ENCODE data around the gene EXOC6B.

EXOC6B gene

GRCh38 chr2:72263043-72263775 is 562.6 kb downstream of the EXOC6B start:
- no peak for DNase-seq

DNA sequence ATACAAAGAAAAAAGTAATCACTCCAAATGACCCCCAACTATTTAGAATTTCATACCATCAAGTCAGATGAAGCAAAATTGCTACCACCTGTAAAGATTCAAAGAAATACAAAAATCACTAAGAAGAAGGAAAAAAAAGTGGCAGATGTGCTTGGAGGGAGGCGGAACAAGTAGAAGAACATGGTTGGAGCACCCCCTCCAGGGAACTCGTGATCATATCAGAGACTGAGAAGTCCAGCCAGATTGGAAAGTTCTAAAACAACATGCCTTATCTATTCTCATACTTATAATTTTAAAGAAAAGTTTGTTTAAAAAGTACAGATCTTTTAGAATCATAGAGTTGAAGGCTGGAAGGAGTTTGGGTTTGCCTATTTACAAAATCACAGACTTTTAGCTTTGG is 564.8 kb downstream of the EXOC6B start:
- no peak for DNase-seq

DNA sequence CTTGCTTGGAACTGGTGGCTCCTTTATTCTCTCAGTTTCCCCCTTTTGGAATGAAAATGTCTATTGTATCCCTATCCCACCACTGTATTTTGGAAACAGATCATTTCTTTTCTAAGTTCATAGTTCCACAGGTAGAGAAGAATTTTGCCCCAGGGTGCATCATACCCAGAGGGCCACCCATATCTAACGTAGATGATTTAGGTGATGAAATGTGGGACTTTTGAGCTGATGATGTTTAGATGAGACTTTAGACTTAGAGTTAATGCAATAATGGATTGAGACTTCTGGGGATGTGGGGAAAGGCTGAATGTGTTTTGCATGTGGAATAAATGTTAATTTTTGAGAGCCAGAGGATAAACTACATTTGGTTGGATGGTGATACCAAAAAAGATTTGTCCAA is 570.3 kb downstream of the EXOC6B start:
- DNase-seq, result no peak

DNA sequence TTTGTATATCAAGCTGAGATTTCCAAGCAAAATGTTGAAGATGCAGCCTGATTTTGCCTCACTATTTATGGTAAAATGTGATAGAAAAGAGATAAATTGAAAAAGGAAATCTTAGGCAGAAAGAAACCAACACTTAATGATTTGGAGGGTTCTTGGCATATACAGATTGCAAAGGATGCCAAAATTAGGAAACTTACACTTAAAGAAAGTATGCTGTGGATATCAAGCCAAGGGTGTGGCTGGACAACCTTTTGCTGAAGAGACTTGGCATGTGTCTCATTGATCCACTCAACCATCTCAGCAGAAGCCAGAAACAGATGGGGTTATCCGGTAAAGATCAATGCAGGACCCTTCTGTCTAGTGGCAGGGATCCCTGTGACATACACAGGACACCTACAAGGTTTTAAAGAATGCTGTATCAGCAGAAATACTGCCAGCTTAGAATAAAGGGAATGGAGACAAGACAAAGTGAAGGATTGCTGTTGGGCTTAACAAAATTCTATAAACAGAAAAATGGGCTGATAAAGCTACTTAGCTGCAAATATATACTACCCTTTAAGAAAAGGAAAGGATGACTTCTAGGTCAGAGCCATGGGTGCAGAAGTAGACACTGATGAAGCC is 570.9 kb downstream of the EXOC6B start:
- DNase-seq, result no peak

- no peak for DNase-seq
Observed at GRCh38 chr2:72238311-72238710, 587.5 kb downstream of the EXOC6B start.

DNA sequence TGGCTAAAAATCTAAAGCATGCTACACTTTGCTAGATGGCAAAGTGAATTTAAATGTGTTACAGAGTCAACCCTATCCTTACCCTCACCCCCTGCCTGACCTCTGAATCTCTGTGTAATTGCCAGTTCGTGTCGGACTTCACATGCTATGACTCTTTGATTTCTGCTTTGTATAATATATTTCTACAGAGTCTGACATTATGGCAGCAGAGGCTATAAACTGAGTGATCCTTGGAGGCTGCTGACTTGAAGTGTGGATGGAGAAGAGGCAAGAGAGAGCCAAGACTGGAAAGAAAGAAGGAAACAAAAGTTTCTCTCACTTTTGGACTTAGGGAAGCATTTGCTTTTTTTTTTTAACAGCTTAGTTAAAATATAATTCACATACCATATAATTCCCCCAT is 588.3 kb downstream of the EXOC6B start:
- no peak for DNase-seq

GRCh38 chr2:72236445-72237067 is 589.3 kb downstream of the EXOC6B start:
- no peak for DNase-seq

DNA sequence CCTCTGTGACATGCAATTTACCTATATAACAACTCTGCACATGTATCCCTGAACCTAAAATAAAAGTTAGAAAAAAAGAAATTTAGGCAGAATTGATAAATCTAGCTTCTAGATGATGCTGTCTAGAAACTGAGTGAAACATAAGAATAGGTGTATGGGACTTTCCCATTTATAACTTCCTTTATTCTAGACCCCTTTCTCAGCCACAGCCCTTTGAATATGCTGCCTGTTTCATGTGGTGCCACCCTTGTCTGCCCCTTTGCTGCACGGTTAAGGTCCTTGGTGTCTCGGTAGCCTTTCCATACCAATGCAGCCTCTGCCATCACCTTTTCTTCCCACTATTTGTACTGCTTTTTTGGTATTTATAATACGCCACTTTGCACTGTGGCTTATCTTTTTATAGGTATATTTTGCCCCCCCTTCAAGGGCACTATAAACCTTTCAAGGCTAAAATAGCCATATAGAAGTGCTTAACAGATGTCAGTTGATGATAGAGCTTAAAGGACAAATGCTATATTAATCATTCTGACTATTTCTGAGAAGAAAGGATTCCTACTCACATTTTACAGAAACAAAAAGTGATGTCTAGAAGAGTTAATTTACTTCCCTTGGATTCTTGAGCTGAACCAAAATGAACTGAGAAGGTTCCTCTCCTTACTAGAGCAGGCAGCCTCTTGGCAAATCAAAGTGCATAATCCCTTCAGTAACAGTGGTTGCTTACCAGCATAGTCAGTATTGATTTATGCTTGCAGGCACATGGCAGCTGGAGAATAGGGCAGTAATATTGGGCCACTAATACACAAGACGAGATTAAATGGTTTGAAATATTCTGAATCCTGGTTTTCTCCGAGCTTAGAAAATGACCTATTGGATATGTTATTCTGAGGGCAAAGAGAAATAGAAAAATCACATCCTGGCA is 590.1 kb downstream of the EXOC6B start:
- DNase-seq, result no peak

- DNase-seq, result no peak
Observed at GRCh38 chr2:72233211-72233610, 592.6 kb downstream of the EXOC6B start.

GRCh38 chr2:72222829-72223564 is 602.8 kb downstream of the EXOC6B start:
- no peak for DNase-seq

DNA sequence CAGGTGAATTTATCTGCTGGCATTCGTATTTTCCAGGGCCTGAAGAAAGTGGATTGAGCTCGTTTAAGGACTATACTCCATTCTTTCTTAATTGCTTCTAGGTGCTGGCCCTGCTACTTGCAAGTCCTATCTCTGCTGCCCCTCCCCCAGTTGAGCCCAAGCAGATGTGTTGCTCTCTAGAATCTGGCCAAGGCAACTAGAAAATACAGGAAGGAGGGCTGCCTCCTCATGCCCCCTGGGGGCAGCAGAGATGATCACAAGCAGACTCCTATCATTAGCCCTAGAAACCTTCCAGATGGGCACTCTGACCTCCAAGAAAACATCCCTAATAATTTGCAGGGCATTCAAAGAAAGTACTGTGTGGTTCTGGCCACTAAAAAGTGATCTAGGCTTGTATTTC is 605.7 kb downstream of the EXOC6B start:
- no peak for DNase-seq

DNA sequence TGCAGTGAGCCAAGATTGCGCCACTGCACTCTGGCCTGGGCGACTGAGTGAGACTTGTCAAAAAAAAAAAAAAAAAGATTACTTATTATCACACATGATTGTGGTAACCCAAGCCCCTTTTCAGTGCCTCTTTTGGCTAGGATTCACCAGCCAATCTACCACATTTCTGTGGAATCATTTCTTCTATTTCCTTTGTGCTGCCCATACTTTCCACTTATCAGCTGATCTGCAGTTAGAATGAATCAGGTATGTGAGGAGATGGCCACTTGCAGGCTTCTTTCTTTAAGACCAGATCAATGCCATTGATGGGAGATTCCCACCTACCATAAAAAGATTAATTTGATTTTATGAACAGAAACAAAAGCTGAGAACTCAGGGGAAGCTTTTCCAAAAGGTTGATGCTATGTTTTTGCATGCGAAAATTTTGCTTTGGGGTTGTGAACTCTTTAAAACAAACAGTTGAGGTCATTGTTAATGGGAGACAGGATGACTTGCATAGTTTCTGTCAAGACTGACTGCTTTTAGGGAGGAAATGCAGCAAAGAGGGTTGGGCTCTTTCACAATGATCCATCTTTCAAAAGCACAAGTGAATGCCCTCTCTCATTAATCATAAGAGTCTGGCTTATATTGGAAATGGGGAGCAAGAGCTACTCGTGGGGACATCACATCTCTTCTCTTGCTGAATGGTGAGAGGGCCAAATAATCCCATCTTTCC is 611.2 kb downstream of the EXOC6B start:
- no peak for DNase-seq

GRCh38 chr2:72212486-72212855 is 613.4 kb downstream of the EXOC6B start:
- no peak for DNase-seq

DNA sequence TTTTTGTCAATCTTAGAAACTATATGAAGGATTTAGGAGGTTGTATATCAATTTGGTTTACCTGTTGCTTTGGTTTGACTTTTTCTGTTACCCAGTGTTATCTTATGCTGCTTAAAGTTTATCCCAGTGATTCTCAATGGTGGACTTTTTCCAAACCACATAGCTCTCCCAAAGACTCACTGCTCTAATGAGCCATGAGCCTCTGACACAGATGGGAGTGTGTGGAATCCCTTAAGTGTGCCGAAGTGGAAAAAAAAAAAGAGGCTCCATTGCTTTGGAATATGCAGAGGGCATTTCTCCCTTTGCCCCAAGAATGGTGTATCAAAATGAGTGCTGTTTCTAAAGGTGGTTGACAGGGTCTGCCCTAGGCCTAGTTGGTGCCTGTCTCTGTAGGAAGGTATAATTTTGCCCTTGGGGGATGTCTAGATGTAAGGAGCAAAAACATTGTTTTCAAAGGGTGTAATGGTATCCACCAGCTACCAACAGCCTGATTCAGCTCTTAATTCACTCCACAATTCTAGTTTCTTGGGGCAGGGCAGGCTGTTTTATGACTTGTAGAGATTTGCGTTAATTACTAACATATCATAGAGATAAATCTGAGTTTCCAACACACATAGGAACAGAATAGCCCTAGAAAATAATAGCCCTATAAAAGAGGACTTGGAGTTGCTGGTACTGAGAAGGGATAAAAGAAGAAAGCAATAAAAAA is 613.9 kb downstream of the EXOC6B start:
- no peak for DNase-seq

GRCh38 chr2:72211350-72211749 is 614.5 kb downstream of the EXOC6B start:
- DNase-seq, result no peak

DNA sequence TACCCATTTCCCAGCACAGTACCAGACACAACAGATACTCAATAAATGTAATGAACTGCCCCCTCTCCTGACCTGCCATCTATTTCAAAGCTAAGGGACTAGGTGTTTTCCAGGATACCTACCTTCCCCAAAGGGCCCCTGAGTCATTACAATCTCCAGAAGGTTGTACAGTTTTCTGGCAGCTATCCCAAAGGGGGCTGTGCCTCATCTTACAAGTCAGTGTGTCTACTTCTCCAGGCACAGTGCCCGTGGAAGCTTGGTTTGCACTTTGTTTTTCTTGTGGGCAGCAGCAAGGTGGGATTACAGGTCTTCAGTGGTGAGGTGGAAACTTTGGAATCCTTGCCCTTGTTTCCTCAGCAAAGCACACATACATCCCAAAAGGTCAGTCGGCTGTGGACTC is 615.4 kb downstream of the EXOC6B start:
- no peak for DNase-seq

DNA sequence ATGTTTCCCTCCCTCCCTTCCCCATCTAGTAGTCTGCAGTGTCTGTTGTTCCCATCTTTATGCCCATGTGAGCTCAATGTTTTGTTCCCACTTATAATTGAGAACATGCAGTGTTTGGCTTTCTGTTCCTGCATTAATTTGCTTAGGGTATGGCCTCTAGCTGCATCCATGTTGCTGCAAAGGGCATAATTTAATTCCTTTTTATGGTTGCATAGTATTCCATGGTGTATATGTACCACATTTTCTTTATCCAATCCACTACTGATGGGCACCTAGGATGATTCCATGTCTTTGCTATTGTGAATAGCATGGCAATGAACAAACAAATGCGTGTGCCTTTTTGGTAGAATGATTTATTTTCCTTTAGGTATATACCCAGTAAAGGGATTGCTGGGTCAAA is 617.6 kb downstream of the EXOC6B start:
- no peak for DNase-seq

GRCh38 chr2:72207334-72207733 is 618.5 kb downstream of the EXOC6B start:
- DNase-seq, result no peak

- DNase-seq, result no peak
Observed at GRCh38 chr2:72205504-72205881, 620.3 kb downstream of the EXOC6B start.

DNA sequence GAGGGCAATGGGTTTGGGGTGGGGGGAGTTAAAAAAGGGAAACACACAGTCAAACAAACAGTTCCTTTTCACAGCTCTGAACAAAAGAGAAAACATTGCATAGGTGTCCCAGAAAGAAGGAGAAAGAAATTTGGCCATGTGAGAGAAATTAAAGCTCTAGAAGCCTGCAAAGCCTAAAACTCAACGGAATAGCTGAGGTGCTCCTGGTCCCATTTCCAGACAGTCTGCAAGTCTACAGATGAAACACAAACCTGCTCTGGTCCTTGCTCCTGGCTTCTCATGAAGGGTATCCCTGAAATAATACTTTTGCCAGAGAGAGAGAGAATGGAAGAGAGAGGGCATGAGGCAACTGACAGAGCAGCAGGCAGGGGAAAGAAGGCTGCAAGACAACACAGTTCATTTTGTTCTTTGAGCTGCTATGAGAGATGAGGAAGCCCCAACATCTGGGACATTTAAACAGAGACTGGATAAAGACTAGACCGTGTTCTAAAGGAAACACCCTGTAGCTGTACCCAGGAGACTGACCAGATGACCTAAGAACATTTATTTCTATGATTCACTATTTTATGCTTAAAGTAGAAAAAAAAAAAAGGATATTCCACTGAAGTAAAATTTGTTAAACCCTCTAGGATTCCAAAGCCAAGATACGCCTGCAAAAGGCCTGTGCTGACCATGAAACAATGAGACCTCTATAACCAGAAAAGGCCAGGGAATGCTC is 620.9 kb downstream of the EXOC6B start:
- DNase-seq, result no peak
